ENCODE data around the gene ITGAV.

DNA sequence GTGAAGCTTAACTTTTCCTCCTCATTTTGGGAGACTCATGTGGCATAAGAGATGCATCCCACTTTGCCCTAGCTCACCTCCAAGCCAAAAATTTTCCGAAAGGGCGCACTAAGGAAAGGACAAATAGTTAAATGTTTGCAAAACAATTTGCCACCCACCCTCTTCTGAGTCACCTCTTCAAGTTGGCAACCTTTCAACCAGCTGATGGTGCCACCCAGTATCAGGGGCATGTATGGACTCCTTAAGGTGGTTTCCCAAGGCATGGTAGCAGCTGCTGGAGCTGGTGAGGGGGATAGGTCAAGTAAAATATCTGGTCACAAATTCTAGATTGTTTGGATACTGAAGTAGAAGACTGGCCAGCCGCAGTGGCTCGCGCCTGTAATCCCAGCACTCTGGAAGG is 17.2 kb upstream of the ITGAV start:
- TF ChIP-seq, protein P1, sequence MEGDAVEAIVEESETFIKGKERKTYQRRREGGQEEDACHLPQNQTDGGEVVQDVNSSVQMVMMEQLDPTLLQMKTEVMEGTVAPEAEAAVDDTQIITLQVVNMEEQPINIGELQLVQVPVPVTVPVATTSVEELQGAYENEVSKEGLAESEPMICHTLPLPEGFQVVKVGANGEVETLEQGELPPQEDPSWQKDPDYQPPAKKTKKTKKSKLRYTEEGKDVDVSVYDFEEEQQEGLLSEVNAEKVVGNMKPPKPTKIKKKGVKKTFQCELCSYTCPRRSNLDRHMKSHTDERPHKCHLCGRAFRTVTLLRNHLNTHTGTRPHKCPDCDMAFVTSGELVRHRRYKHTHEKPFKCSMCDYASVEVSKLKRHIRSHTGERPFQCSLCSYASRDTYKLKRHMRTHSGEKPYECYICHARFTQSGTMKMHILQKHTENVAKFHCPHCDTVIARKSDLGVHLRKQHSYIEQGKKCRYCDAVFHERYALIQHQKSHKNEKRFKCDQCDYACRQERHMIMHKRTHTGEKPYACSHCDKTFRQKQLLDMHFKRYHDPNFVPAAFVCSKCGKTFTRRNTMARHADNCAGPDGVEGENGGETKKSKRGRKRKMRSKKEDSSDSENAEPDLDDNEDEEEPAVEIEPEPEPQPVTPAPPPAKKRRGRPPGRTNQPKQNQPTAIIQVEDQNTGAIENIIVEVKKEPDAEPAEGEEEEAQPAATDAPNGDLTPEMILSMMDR (IDR thresholded peaks at IDR 0.05): no peak
- TF ChIP-seq POLR2A (IDR thresholded peaks at IDR 0.05; ENCODE audit: low read depth) (no peak), EP300 (IDR thresholded peaks at IDR 0.05) (no peak)

All from esophagus muscularis mucosa (tissue), 4 donors.